Endothelial cell of hepatic sinusoid (primary cell): Measurements from ENCODE around the gene TGFBI.

ENCODE experiments used
- in situ Hi-C: cut with HindIII; loops from 2 replicates; pipeline ENCODE4 v1.10.0; 2017; ENCODE audit warnings: low sequenced_read_pairs

TGFBI gene

GRCh38 chr5:136028782-136029742 lies at the start of gene TGFBI:
TGFBI (plus strand) TSS chr5:136028988; CDS start chr5:136029056, 68 bp downstream.
- in situ Hi-C loops = no loop called here

GRCh38 chr5:135978993-135979392 lies 49.8 kb upstream of the TGFBI start:
- in situ Hi-C loops = loop anchor here (5.0 kb wide), 2 partner anchors 53 to 78 kb away; no protein-coding TSS in a partner anchor

GRCh38 chr5:135979510-135979909 lies 49.3 kb upstream of the TGFBI start:
- in situ Hi-C loops = loop anchor here (5.0 kb wide), 2 partner anchors 53 to 78 kb away; no protein-coding TSS in a partner anchor

- in situ Hi-C loops = no loop called here
Observed at GRCh38 chr5:135980620-135981019, 48.2 kb upstream of the TGFBI start.

- in situ Hi-C loops = no loop called here
Observed at GRCh38 chr5:135985951-135986350, 42.8 kb upstream of the TGFBI start.

GRCh38 chr5:135986401-135986800 lies 42.4 kb upstream of the TGFBI start:
- in situ Hi-C loops = no loop called here

- in situ Hi-C loops = no loop called here
Observed at GRCh38 chr5:135986891-135987401, 41.8 kb upstream of the TGFBI start.

- in situ Hi-C loops = no loop called here
Observed at GRCh38 chr5:135988546-135988945, 40.2 kb upstream of the TGFBI start.

- in situ Hi-C loops = no loop called here
Observed at GRCh38 chr5:135989686-135990085, 39.1 kb upstream of the TGFBI start.

GRCh38 chr5:135990528-135991255 lies 38.1 kb upstream of the TGFBI start:
- in situ Hi-C loops = no loop called here

- in situ Hi-C loops = no loop called here
Observed at GRCh38 chr5:135991429-135991828, 37.4 kb upstream of the TGFBI start.

GRCh38 chr5:135993335-135993879 lies 35.4 kb upstream of the TGFBI start:
- in situ Hi-C loops = no loop called here

- in situ Hi-C loops = no loop called here
Observed at GRCh38 chr5:135993880-135994636, 34.7 kb upstream of the TGFBI start.

GRCh38 chr5:135995976-135996375 lies 32.8 kb upstream of the TGFBI start:
- in situ Hi-C loops = no loop called here

- in situ Hi-C loops = no loop called here
Observed at GRCh38 chr5:135996611-135997010, 32.2 kb upstream of the TGFBI start.

- in situ Hi-C loops = no loop called here
Observed at GRCh38 chr5:135997673-135998335, 31.0 kb upstream of the TGFBI start.

- in situ Hi-C loops = no loop called here
Observed at GRCh38 chr5:135998889-135999288, 29.9 kb upstream of the TGFBI start.

- in situ Hi-C loops = no loop called here
Observed at GRCh38 chr5:135999406-136000139, 29.2 kb upstream of the TGFBI start.

- in situ Hi-C loops = no loop called here
Observed at GRCh38 chr5:136000147-136000546, 28.6 kb upstream of the TGFBI start.
